Esophagus squamous epithelium (tissue), 4 donors: Measurements from ENCODE around the gene SLC35G4.

Experiments
- POLR2A ChIP-seq, 4 donors: fragments of 450-650 bp; IDR thresholded peaks; one replicate each; pipeline ENCODE4 v1.6.1; 2017; ENCODE audit warnings: antibody characterized with exemption in 4 of 4, mild to moderate bottlenecking in 4 of 4, moderate library complexity in 3 of 4
- TF ChIP-seq, protein P1 (sequence below), 6 experiments: fragments of 450-650 bp in 4 of 6; fragments of 200-600 bp in 2 of 6; sonication (generic) in 2 of 6; IDR thresholded peaks; one replicate each; pipeline ENCODE4 v1.5.1; 2016 to 2019; ENCODE audit warnings: antibody characterized with exemption in 6 of 6, mild to moderate bottlenecking in 4 of 6, moderate library complexity in 4 of 6

DNA sequence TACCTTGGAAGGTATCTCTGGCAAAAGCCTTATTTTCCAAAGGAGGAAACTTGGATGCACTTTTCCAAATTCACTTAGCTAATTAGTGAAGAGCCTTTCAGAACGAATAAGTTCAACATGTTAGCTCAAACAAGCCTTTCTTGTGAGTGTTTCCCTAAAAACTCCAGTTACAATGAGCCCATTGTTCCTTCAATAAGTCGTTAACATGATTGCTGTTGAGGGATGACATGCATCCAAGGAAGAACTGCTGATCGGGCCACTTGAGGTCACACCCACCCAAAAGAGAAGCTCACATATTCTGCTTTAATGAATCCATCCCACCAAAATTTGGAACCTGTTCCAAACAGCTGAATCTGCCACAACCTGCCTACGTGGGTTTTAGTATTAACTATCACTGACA, 48.1 kb upstream of the SLC35G4 start:
- TF ChIP-seq, protein P1, sequence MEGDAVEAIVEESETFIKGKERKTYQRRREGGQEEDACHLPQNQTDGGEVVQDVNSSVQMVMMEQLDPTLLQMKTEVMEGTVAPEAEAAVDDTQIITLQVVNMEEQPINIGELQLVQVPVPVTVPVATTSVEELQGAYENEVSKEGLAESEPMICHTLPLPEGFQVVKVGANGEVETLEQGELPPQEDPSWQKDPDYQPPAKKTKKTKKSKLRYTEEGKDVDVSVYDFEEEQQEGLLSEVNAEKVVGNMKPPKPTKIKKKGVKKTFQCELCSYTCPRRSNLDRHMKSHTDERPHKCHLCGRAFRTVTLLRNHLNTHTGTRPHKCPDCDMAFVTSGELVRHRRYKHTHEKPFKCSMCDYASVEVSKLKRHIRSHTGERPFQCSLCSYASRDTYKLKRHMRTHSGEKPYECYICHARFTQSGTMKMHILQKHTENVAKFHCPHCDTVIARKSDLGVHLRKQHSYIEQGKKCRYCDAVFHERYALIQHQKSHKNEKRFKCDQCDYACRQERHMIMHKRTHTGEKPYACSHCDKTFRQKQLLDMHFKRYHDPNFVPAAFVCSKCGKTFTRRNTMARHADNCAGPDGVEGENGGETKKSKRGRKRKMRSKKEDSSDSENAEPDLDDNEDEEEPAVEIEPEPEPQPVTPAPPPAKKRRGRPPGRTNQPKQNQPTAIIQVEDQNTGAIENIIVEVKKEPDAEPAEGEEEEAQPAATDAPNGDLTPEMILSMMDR (IDR thresholded peaks at IDR 0.05): no peak
- TF ChIP-seq POLR2A (IDR thresholded peaks at IDR 0.05): no peak
